Fibroblast of mammary gland (primary cell): ENCODE measurements around the gene ADPRH.

ENCODE experiments used
- DNase-seq: peaks from one replicate; pipeline ENCODE4 v3.0.0-alpha.2; 2010; ENCODE audit warnings: low read depth
- H3K4me3 ChIP-seq: 2 replicates; pipeline ENCODE4 v1.5.1; 2011; ENCODE audit warnings: low read depth, mild to moderate bottlenecking, low read length, moderate library complexity; ENCODE audit not compliant: control insufficient read depth
- CTCF ChIP-seq: conservative IDR thresholded peaks from 2 replicates; pipeline ENCODE4 v1.5.1; 2011; ENCODE audit warnings: low read depth, low read length, inconsistent platforms; ENCODE audit not compliant: control insufficient read depth, insufficient read depth

The ADPRH gene

DNA sequence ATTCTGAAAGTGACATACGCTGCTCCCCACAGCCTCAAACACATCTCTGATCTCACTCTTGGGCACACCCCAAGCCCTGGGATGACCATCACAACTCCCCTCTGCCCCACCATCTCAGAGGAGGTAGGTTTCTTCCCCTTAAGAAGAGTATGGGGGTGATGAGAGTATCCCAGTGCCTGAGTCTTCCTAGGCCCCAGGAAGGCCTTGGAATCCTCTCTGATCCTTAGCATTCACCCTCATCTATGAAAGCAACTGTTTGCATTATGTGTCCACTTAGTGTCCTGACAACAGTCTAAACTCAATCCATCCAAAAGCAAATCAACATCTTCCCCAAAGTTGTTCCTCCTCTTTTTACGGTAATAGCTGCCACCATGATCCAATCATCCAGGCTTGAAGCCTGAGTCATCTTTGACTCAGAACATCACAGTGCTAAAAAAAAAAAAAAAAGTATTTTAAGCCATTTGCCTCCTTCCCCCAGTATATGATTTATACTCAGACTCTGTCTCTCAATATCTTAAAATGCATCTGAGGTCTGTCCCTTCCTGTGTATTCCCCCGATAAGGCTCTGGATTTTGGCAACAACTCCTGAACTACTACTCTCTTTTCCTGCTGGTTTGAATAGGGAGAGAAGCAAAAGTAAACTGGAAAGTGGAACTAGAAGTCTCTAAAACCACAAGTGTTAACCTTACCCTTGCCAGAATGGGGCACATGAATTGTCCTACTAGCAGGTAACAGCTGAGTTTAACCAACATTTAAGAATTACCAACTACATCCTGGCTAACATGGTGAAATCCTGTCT is 58.6 kb downstream of the ADPRH start:
- H3K4me3 ChIP-seq, result no peak overlapping the region
- TF ChIP-seq CTCF, result no peak
- DNase-seq, result peak; percentile 93
